ENCODE measurements around the gene KDM3A. TPM values are rescaled to one million over a fixed set of nuclear protein-coding genes. Genes with fewer than 3 reads are reported as not detected.

KDM3A gene
- total and polyA plus RNA-seq, 9 of the 15 experiments (the other 6 are each of a cell fraction or from before 2014, with no cell fraction given), result 7.5 to 95.4 (median 24.8) TPM

GRCh38 chr2:86446060-86446459, 4.9 kb downstream of the KDM3A start (continued):
- no peak for TF ChIP-seq GMEB1 (CRISPR knock-in tag; IDR thresholded peaks at IDR 0.05)
- no peak for TF ChIP-seq HLTF (IDR thresholded peaks at IDR 0.05)
- no peak for TF ChIP-seq E2F4 (CRISPR knock-in tag; IDR thresholded peaks at IDR 0.05; ENCODE audit: low read depth)
- no peak for TF ChIP-seq E2F6 (IDR thresholded peaks at IDR 0.05; ENCODE audit: borderline replicate concordance in 1 of 2, extremely low read depth in 1 of 2, insufficient read depth in 1 of 2, insufficient read length in 1 of 2, low read depth in 1 of 2, low read length in 1 of 2, poor library complexity in 1 of 2, severe bottlenecking in 1 of 2)
- TF ChIP-seq TAL1 (IDR thresholded peaks at IDR 0.05), result no peak
- TF ChIP-seq FOXM1 (IDR thresholded peaks at IDR 0.05; ENCODE audit: low read depth), result no peak
- TF ChIP-seq FOXM1 (CRISPR knock-in tag; IDR thresholded peaks at IDR 0.05; ENCODE audit: low read depth), result no peak

- Histone ChIP-seq H3K4me1 (replicated peaks in 1 of 2; ENCODE audit: control insufficient read depth in 2 of 2, insufficient read depth in 2 of 2, low read length in 2 of 2) (no peaks in the 10 kb centered on the region), H3K9ac (ENCODE audit: insufficient read depth in 1 of 2, low read depth in 2 of 2, low read length in 2 of 2) (no peak overlapping the region), H3K4me2 (ENCODE audit: insufficient read depth, low read length) (no peak overlapping the region), H2AFZ (ENCODE audit: low read depth, low read length) (no peak overlapping the region), H3K27ac (ENCODE audit: extremely low read depth, low read depth, low read length) (no peak overlapping the region), H3K9me1 (ENCODE audit: control insufficient read depth, insufficient read depth, low read length) (no peaks in the 10 kb centered on the region), H3K4me3 (no peak overlapping the region), H4K20me1 (replicated peaks; ENCODE audit: control insufficient read depth, insufficient read depth, low read length) (no peaks in the 10 kb centered on the region), H3K36me3 (ENCODE audit: control insufficient read depth, insufficient read depth, low read length) (peaks cover 89% of the 10 kb centered on the region), H3K27me3 (ENCODE audit: control insufficient read depth in 2 of 2, insufficient read depth in 2 of 2, low read length in 2 of 2) (no peaks in the 10 kb centered on the region), H3K79me2 (ENCODE audit: control insufficient read depth, insufficient read depth, low read length) (peaks cover 14% of the 10 kb centered on the region; the same call in 2 of the 3 replicates), H3K9me3 (replicated peaks; ENCODE audit: control insufficient read depth, insufficient read depth, low read depth, low read length) (no peaks in the 10 kb centered on the region)
- TF ChIP-seq MBD2 (IDR thresholded peaks at IDR 0.05; ENCODE audit: borderline replicate concordance, low read depth) (no peak), ZNF316 (IDR thresholded peaks at IDR 0.05) (no peak), ZBTB1 (CRISPR knock-in tag; IDR thresholded peaks at IDR 0.05; ENCODE audit: borderline replicate concordance, low read depth) (no peak)
- POLR2A ChIA-PET, result interaction anchor here (1.2 to 4.2 kb wide), 2 partner anchors 12 to 26 kb away, joined by 3 to 16 read pairs; partner anchors contain the start of gene KDM3A
- DNase-seq (ENCODE audit: extremely low read depth in 1 of 4, low spot score in 3 of 4) (no peak), ATAC-seq (no peak), FAIRE-seq (no peak)
- WGBS (ENCODE audit: insufficient coverage, low coverage, missing lambda C conversion rate), result 34% methylated on average over 2 of the region's 2 CpGs
- in situ Hi-C loops (cut with MboI) (no loop called here), intact Hi-C loops (cut with micrococcal nuclease) (no loop called here)
- CTCF ChIA-PET (ENCODE audit: low intra/inter-chr PET ratio), result no interaction called here
- BruUV-seq (replicated peaks), result no TSS peak
Observed at GRCh38 chr2:86453836-86454235, 12.7 kb downstream of the KDM3A start.
